Measurements from ENCODE around the gene PSMC1. TPM values are rescaled to one million over a fixed set of nuclear protein-coding genes. Genes with fewer than 3 reads are reported as not detected.
A peak's percentile ranks its signal among the peaks of the same experiment; 100 is the strongest.

Gene PSMC1
- total RNA-seq, 4 donors from 2014 or later = 38.2 to 142 (median 53.8) TPM

GRCh38 chr14:90255871-90256270 lies 482 bp upstream of the PSMC1 start:
- peak overlapping the region; percentile 75 to 96 for H3K4me3 ChIP-seq
- peak overlapping the region; percentile 79 to 81 for H3K27ac ChIP-seq
- intact Hi-C loops (cut with DNase I; ENCODE audit: low total_unique reads) = no loop called here
- H3K4me1 ChIP-seq = peaks cover 0 to 4% of the 10 kb centered on the region in 2 donors
- no peaks in the 10 kb centered on the region for H3K9me3 ChIP-seq
- no peak for DNase-seq
- no peaks in the 10 kb centered on the region for H3K27me3 ChIP-seq
- no peak for TF ChIP-seq POLR2A (IDR thresholded peaks at IDR 0.05)
- TF ChIP-seq, protein P1, sequence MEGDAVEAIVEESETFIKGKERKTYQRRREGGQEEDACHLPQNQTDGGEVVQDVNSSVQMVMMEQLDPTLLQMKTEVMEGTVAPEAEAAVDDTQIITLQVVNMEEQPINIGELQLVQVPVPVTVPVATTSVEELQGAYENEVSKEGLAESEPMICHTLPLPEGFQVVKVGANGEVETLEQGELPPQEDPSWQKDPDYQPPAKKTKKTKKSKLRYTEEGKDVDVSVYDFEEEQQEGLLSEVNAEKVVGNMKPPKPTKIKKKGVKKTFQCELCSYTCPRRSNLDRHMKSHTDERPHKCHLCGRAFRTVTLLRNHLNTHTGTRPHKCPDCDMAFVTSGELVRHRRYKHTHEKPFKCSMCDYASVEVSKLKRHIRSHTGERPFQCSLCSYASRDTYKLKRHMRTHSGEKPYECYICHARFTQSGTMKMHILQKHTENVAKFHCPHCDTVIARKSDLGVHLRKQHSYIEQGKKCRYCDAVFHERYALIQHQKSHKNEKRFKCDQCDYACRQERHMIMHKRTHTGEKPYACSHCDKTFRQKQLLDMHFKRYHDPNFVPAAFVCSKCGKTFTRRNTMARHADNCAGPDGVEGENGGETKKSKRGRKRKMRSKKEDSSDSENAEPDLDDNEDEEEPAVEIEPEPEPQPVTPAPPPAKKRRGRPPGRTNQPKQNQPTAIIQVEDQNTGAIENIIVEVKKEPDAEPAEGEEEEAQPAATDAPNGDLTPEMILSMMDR (IDR thresholded peaks at IDR 0.05) = no peak
- no peaks in the 10 kb centered on the region for H3K36me3 ChIP-seq

- TF ChIP-seq POLR2A (IDR thresholded peaks at IDR 0.05) = no peak
- TF ChIP-seq, protein P1 (IDR thresholded peaks at IDR 0.05) = no peak
- Histone ChIP-seq H3K36me3 (no peaks in the 10 kb centered on the region), H3K9me3 (no peaks in the 10 kb centered on the region), H3K4me1 (no peaks in the 10 kb centered on the region), H3K27ac (no peak overlapping the region), H3K27me3 (no peaks in the 10 kb centered on the region), H3K4me3 (no peak overlapping the region)
- no peak for DNase-seq
- intact Hi-C loops (cut with DNase I; ENCODE audit: low total_unique reads) = no loop called here
Observed at GRCh38 chr14:90263748-90264449, 7.5 kb downstream of the PSMC1 start.

GRCh38 chr14:90266441-90267154 lies 10.2 kb downstream of the PSMC1 start:
- no peak for DNase-seq
- Histone ChIP-seq H3K36me3 (no peaks in the 10 kb centered on the region), H3K27ac (no peak overlapping the region), H3K4me3 (no peak overlapping the region), H3K27me3 (no peaks in the 10 kb centered on the region), H3K4me1 (no peaks in the 10 kb centered on the region), H3K9me3 (no peaks in the 10 kb centered on the region)
- intact Hi-C loops (cut with DNase I; ENCODE audit: low total_unique reads) = no loop called here
- no peak for TF ChIP-seq POLR2A (IDR thresholded peaks at IDR 0.05)
- TF ChIP-seq, protein P1 (IDR thresholded peaks at IDR 0.05) = no peak

DNA sequence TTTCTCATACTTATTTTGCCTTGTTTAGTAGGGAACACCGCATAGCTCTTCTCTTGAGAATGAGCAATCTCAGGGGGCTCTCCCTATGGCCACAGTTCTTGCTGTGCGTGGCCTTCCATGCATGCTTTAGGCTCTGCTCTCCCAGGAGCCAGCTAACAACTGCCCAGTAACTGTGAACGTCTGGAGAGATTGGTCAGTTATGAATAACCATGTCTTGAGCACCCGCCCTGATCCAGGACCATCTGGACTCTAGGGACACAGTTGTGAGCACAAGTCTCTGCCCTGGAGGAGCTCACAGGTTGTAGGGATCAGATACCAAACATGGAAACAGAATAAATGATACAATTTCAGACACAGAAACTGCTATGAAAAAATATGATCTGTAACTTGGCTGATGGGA lies 12.1 kb downstream of the PSMC1 start:
- no peaks in the 10 kb centered on the region for H3K36me3 ChIP-seq
- no peak overlapping the region for H3K4me3 ChIP-seq
- intact Hi-C loops (cut with DNase I; ENCODE audit: low total_unique reads) = no loop called here
- no peaks in the 10 kb centered on the region for H3K9me3 ChIP-seq
- H3K27me3 ChIP-seq = no peaks in the 10 kb centered on the region
- no peak for DNase-seq
- no peaks in the 10 kb centered on the region for H3K4me1 ChIP-seq
- TF ChIP-seq POLR2A (IDR thresholded peaks at IDR 0.05) = no peak
- TF ChIP-seq, protein P1 (IDR thresholded peaks at IDR 0.05) = no peak
- H3K27ac ChIP-seq = no peak overlapping the region

DNA sequence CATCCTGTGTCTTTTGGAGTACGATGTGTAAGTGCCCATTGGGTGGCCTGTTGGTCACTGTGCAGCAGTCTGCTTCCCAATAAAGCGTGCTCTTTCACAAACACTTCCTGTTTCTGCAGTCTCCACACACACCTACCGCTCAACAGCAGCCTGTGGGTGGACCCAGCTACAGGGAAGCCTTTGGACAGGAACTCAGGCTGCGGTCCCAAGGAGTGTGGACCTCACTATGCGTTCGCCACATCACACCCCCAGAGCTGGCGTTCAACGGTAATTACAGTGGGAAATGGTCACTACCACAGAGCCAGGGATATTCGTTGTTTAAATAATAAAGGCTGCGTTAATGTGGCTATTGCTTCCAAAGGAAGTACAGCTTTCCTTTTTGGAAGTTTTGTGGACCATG lies 16.2 kb downstream of the PSMC1 start:
- peak overlapping the region in 1 of 2 donors; percentile 19 for H3K27ac ChIP-seq
- intact Hi-C loops (cut with DNase I; ENCODE audit: low total_unique reads) = no loop called here
- no peak for TF ChIP-seq POLR2A (IDR thresholded peaks at IDR 0.05)
- TF ChIP-seq, protein P1 (IDR thresholded peaks at IDR 0.05) = no peak
- H3K9me3 ChIP-seq = no peaks in the 10 kb centered on the region
- DNase-seq = peak in 1 of 2 donors; percentile 24
- no peaks in the 10 kb centered on the region for H3K36me3 ChIP-seq
- H3K4me1 ChIP-seq = no peaks in the 10 kb centered on the region
- H3K27me3 ChIP-seq = no peaks in the 10 kb centered on the region
- no peak overlapping the region for H3K4me3 ChIP-seq
